ENCODE results near the gene LRIG1.

Gene LRIG1

GRCh38 chr3:66386011-66386924 is 114.6 kb downstream of the LRIG1 start:
- Histone ChIP-seq H3K9me3 (ENCODE audit: insufficient read depth, low read length, severe bottlenecking) (peaks cover 1% of the 10 kb centered on the region), H3K4me3 (ENCODE audit: low read depth in 1 of 2, low read length in 2 of 2) (no peak overlapping the region), H3K4me1 (ENCODE audit: insufficient read depth, low read length) (no peaks in the 10 kb centered on the region), H2AFZ (ENCODE audit: low read depth, low read length) (no peak overlapping the region), H3K36me3 (ENCODE audit: insufficient read depth, low read length) (peaks cover 61% of the 10 kb centered on the region), H3K79me2 (ENCODE audit: insufficient read depth, low read length) (no peaks in the 10 kb centered on the region), H4K20me1 (ENCODE audit: insufficient read depth, low read length) (peaks cover 2% of the 10 kb centered on the region; the same call in 1 of the 2 replicates), H3K9ac (ENCODE audit: low read depth, low read length) (no peak overlapping the region), H3K27me3 (ENCODE audit: insufficient read depth, low read length, poor library complexity) (no peaks in the 10 kb centered on the region), H3K27ac (ENCODE audit: low read length) (no peak overlapping the region), H3K4me2 (ENCODE audit: insufficient read depth, low read length) (no peak overlapping the region)
- TF ChIP-seq CTCF (IDR thresholded peaks at IDR 0.05; ENCODE audit: borderline replicate concordance, extremely low read depth, low read length, poor library complexity, severe bottlenecking) (no peak), EZH2 (IDR thresholded peaks at IDR 0.05; ENCODE audit: borderline replicate concordance, low read depth, low read length, severe bottlenecking) (no peak)
- ATAC-seq (ENCODE audit: insufficient read depth, low read depth), result no peak
- no peak for DNase-seq

- Histone ChIP-seq H3K27ac (ENCODE audit: low read length) (no peak overlapping the region), H4K20me1 (ENCODE audit: insufficient read depth, low read length) (peaks cover 2% of the 10 kb centered on the region; the same call in 1 of the 2 replicates), H3K4me2 (ENCODE audit: insufficient read depth, low read length) (no peak overlapping the region), H3K36me3 (ENCODE audit: insufficient read depth, low read length) (peaks cover 73% of the 10 kb centered on the region), H3K4me3 (ENCODE audit: low read depth in 1 of 2, low read length in 2 of 2) (no peak overlapping the region), H3K9me3 (ENCODE audit: insufficient read depth, low read length, severe bottlenecking) (peaks cover 1% of the 10 kb centered on the region), H3K27me3 (ENCODE audit: insufficient read depth, low read length, poor library complexity) (no peaks in the 10 kb centered on the region), H3K4me1 (ENCODE audit: insufficient read depth, low read length) (no peaks in the 10 kb centered on the region), H2AFZ (ENCODE audit: low read depth, low read length) (no peak overlapping the region), H3K9ac (ENCODE audit: low read depth, low read length) (no peak overlapping the region), H3K79me2 (ENCODE audit: insufficient read depth, low read length) (no peaks in the 10 kb centered on the region)
- TF ChIP-seq EZH2 (IDR thresholded peaks at IDR 0.05; ENCODE audit: borderline replicate concordance, low read depth, low read length, severe bottlenecking), result no peak
- no peak for TF ChIP-seq CTCF (IDR thresholded peaks at IDR 0.05; ENCODE audit: borderline replicate concordance, extremely low read depth, low read length, poor library complexity, severe bottlenecking)
- ATAC-seq (ENCODE audit: insufficient read depth, low read depth) (no peak), DNase-seq (no peak)
Measured at GRCh38 chr3:66385066-66385465, 115.8 kb downstream of the LRIG1 start.

GRCh38 chr3:66383998-66384745 is 116.7 kb downstream of the LRIG1 start:
- no peaks in the 10 kb centered on the region for H3K27me3 ChIP-seq (ENCODE audit: insufficient read depth, low read length, poor library complexity)
- peaks cover 1% of the 10 kb centered on the region for H3K9me3 ChIP-seq (ENCODE audit: insufficient read depth, low read length, severe bottlenecking)
- no peak overlapping the region for H3K9ac ChIP-seq (ENCODE audit: low read depth, low read length)
- DNase-seq (no peak), ATAC-seq (ENCODE audit: insufficient read depth, low read depth) (no peak)
- peaks cover 2% of the 10 kb centered on the region; the same call in 1 of the 2 replicates for H4K20me1 ChIP-seq (ENCODE audit: insufficient read depth, low read length)
- H3K4me3 ChIP-seq (ENCODE audit: low read depth in 1 of 2, low read length in 2 of 2), result no peak overlapping the region
- H3K36me3 ChIP-seq (ENCODE audit: insufficient read depth, low read length), result peaks cover 82% of the 10 kb centered on the region
- no peak overlapping the region for H3K4me2 ChIP-seq (ENCODE audit: insufficient read depth, low read length)
- H2AFZ ChIP-seq (ENCODE audit: low read depth, low read length), result no peak overlapping the region
- no peaks in the 10 kb centered on the region for H3K79me2 ChIP-seq (ENCODE audit: insufficient read depth, low read length)
- H3K27ac ChIP-seq (ENCODE audit: low read length), result no peak overlapping the region
- no peak for TF ChIP-seq EZH2 (IDR thresholded peaks at IDR 0.05; ENCODE audit: borderline replicate concordance, low read depth, low read length, severe bottlenecking)
- no peak for TF ChIP-seq CTCF (IDR thresholded peaks at IDR 0.05; ENCODE audit: borderline replicate concordance, extremely low read depth, low read length, poor library complexity, severe bottlenecking)
- H3K4me1 ChIP-seq (ENCODE audit: insufficient read depth, low read length), result no peaks in the 10 kb centered on the region
